Stimulated activated CD8-positive, alpha-beta memory T cell treated with anti-CD3 and anti-CD28 coated beads, Interleukin-2, amount 100 ng/mL, for 1 hour (primary cell): ENCODE measurements around the gene HBA1.
"Not testable (repeated sequence)": the region's sequence is repeated elsewhere in the genome, so short reads cannot be mapped to it uniquely, and the experiment has no call there.

Source experiments
- DNase-seq, 2 donors: peaks; one replicate each; pipeline ENCODE4 v3.0.0-alpha.2; 2020; ENCODE audit warnings: low read depth in 2 of 2

HBA1 gene

DNA sequence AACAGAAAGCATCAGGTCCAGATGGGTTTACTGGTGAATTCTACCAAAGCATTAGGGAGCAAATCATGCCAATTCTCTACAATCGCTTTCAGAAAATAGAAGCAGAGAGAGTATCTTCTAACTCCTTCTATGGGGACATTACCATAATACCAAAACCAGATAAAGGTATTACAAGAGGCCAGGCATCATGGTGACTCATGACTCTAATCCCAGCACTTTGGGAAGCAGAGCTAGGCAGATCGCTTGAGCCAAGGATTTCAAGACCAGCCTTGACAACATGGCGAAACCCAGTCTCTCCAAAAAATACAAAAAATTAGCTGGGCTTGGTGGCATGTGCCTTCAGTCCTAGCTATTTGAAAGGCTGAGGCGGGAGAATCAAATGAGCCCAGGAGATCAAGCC, 26.8 kb downstream of the HBA1 start:
- no peak for DNase-seq

DNA sequence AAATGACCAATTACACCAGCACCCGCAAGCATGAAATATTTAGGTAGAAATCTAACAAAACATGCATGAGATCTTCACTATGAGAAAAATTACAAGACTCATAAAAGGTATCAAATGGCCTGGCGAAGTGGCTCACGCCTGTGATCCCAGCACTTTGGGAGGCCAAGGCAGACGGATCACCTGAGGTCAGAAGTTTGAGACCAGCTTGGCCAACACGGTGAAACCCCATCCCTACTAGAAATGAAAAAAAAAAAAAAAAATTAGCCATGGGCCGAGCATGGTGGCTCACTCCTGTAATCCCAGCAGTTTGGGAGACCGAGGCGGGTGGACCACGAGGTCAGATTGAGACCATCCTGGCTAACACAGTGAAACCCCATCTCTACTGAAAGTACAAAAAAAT, 27.6 kb downstream of the HBA1 start:
- not testable (repeated sequence) for DNase-seq

DNA sequence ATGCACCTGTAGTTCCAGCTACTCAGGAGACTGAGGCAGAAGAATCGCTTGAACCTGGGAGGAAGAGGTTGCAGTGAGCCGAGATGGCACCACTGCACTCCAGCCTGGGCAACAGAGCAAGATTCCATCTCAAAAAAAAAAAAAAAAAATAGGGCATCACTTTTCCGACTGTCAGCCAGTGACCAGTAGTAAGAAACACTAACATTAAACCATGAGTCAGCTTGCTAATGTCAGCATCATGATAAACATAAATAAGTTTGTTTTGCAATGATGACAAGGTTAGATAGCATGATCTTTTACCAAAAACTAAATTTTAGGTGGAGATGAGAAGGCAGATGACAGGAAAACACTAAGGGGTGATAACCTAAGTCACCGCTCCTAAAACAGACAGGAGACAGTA, 32.9 kb downstream of the HBA1 start:
- DNase-seq: not testable (repeated sequence)

- not testable (repeated sequence) for DNase-seq
These were observed 35.2 kb downstream of the HBA1 start for GRCh38 chr16:211631-212180.

- no peak for DNase-seq
These were observed 36.5 kb downstream of the HBA1 start for GRCh38 chr16:212999-213398.

DNA sequence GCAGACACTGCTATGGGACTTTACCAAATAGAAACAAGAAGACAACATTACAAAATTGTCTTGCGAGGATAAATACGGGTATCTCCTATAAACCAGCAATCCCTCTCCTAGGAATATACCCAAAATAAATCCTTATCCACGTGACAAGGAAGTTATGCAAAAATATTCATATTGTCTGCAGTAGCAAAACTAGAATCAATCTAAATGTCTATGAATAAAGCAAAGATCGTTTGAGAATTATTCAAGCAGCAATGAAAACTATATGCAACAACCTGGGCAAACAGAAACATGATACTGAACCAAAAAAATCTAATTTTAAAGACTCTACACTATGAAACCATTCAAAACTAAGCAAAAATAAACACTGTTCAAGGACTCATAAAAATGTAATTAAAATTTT, 43.5 kb downstream of the HBA1 start:
- DNase-seq: no peak
